HepG2 (cell line): ENCODE results near the gene NTPCR. TPM values are rescaled to one million over a fixed set of nuclear protein-coding genes. Genes with fewer than 3 reads are reported as not detected.
A peak's percentile ranks its signal among the peaks of the same experiment; 100 is the strongest.

Experiments used
- ATAC-seq: fragments of 200-7000 bp; cut with Tn5 transposase; 3 replicates; pipeline ENCODE4 v1.9.1; 2020; ENCODE audit warnings: mild to moderate bottlenecking, moderate library complexity
- BruUV-seq: library from RNA; stranded (reverse); fragments of 400-500 nt; replicated peaks from 2 replicates; lab custom pipeline; 2021; lab: Mats Ljungman, UMichigan
- CTCF ChIA-PET: fragments of 300-600 bp; formaldehyde crosslinking; extraction: SDS; loops from one replicate; lab custom pipeline; 2021; ENCODE audit warnings: low total read pairs, inconsistent platforms, low intra/inter-chr PET ratio; lab: Yijun Ruan, JAX
- POLR2A ChIA-PET: fragments of 350-600 bp; sonication (Branson Sonifier 250); formaldehyde crosslinking; loops from one replicate; lab custom pipeline; 2020; ENCODE audit warnings: antibody characterized with exemption, inconsistent platforms; lab: Yijun Ruan, JAX
- DNase-seq: peaks from one replicate; pipeline ENCODE4 v3.0.0-alpha.2; 2015; ENCODE audit warnings: low spot score
- FAIRE-seq: peaks from 3 replicates; lab custom pipeline; 2011; peaks lifted over from hg19 to GRCh38; lab: Jason Lieb, UNC
- H2AFZ ChIP-seq: one replicate; pipeline ENCODE4 v1.6.1; 2011; ENCODE audit warnings: low read length, inconsistent platforms
- H3K27ac ChIP-seq: fragments of 300-600 bp; 3 replicates; pipeline ENCODE4 v1.8.0; 2011; ENCODE audit warnings: mixed run types, mild to moderate bottlenecking, mixed read lengths, low read length, inconsistent platforms; ENCODE audit not compliant: insufficient read depth; ENCODE audit errors: extremely low read length
- H3K27me3 ChIP-seq, 2 experiments: fragments of 200-600 bp in 1 of 2; 2 replicates in 1 of 2; 3 replicates in 1 of 2; pipeline versions ENCODE4 v1.6.0 to v1.8.0; 2011; ENCODE audit warnings: low read length in 2 of 2, mild to moderate bottlenecking in 2 of 2, moderate library complexity in 2 of 2, inconsistent platforms in 1 of 2; ENCODE audit not compliant: insufficient read depth in 2 of 2, control insufficient read depth in 1 of 2
- H3K36me3 ChIP-seq, 2 experiments: fragments of 200-600 bp in 1 of 2; replicated peaks in 1 of 2; 2 replicates in 1 of 2; 3 replicates in 1 of 2; pipeline versions ENCODE4 v1.5.1 to v1.8.0; 2011; ENCODE audit warnings: low read length in 2 of 2, inconsistent platforms in 1 of 2; ENCODE audit not compliant: insufficient read depth in 2 of 2, control insufficient read depth in 1 of 2
- H3K4me1 ChIP-seq: 2 replicates; pipeline ENCODE4 v1.5.1; 2012; ENCODE audit warnings: low read length, inconsistent platforms; ENCODE audit not compliant: insufficient read depth
- H3K4me2 ChIP-seq: 2 replicates; pipeline ENCODE4 v1.6.0; 2011; ENCODE audit warnings: low read depth, low read length, inconsistent platforms
- H3K4me3 ChIP-seq, 3 experiments: fragments of 200-600 bp in 1 of 3; sonication (generic), shearing (Covaris generic) in 1 of 3; replicated peaks in 1 of 3; 2 replicates each; pipeline ENCODE4 v1.5.1; 2011 to 2016; ENCODE audit warnings: low read length in 3 of 3, inconsistent platforms in 2 of 3, low read depth in 2 of 3, mild to moderate bottlenecking in 2 of 3, control low read depth in 1 of 3, mixed read lengths in 1 of 3; ENCODE audit not compliant: insufficient read depth in 1 of 3
- H3K79me2 ChIP-seq: one replicate; pipeline ENCODE4 v1.6.1; 2011; ENCODE audit warnings: low read length, inconsistent platforms; ENCODE audit not compliant: insufficient read depth
- H3K9ac ChIP-seq: 2 replicates; pipeline ENCODE4 v1.6.0; 2011; ENCODE audit warnings: mild to moderate bottlenecking, low read depth, low read length, inconsistent platforms; ENCODE audit not compliant: insufficient read depth
- H3K9me3 ChIP-seq: 2 replicates; pipeline ENCODE4 v1.5.1; 2012; ENCODE audit warnings: mild to moderate bottlenecking, low read length
- H4K20me1 ChIP-seq: 2 replicates; pipeline ENCODE4 v1.6.0; 2011; ENCODE audit warnings: inconsistent platforms, mild to moderate bottlenecking, low read length, moderate library complexity; ENCODE audit not compliant: insufficient read depth
- E2F1 ChIP-seq: sonication (generic); formaldehyde crosslinking; IDR thresholded peaks from 2 replicates; pipeline ENCODE4 v1.5.0; 2020; ENCODE audit warnings: missing genetic modification reagents
- HNF4G ChIP-seq, 2 experiments: sonication (generic) in 1 of 2; formaldehyde crosslinking in 1 of 2; IDR thresholded peaks; 2 replicates each; pipeline versions ENCODE4 v1.4.0 to v1.6.1; 2011 to 2020; ENCODE audit warnings: borderline replicate concordance in 2 of 2, low read depth in 2 of 2, mild to moderate bottlenecking in 2 of 2, low read length in 1 of 2, missing genetic modification reagents in 1 of 2, moderate library complexity in 1 of 2
- MTF2 ChIP-seq: sonication (generic); formaldehyde crosslinking; IDR thresholded peaks from 2 replicates; pipeline ENCODE4 v1.5.0; 2020; ENCODE audit warnings: missing genetic modification reagents, borderline replicate concordance
- NR2F1 ChIP-seq, 2 experiments: fragments of 450-650 bp in 1 of 2; formaldehyde crosslinking in 1 of 2; IDR thresholded peaks; 2 replicates each; pipeline versions ENCODE4 v1.5.0 to v1.6.1; 2016 to 2020; ENCODE audit warnings: mild to moderate bottlenecking in 1 of 2, missing compliant biosample characterization in 1 of 2, missing genetic modification reagents in 1 of 2, moderate library complexity in 1 of 2
- SMAD9 ChIP-seq: sonication (generic); formaldehyde crosslinking; IDR thresholded peaks from 2 replicates; pipeline ENCODE4 v1.5.1; 2020; ENCODE audit warnings: mild to moderate bottlenecking, missing genetic modification reagents
- TBP ChIP-seq: sonication (generic); formaldehyde crosslinking; IDR thresholded peaks from 2 replicates; pipeline ENCODE4 v1.5.0; 2020; ENCODE audit warnings: missing genetic modification reagents
- ZNF317 ChIP-seq: sonication (generic); formaldehyde crosslinking; IDR thresholded peaks from 2 replicates; pipeline ENCODE4 v1.5.0; 2020; ENCODE audit warnings: mild to moderate bottlenecking, missing genetic modification reagents
- WGBS: methylation state at CpG from one replicate; pipeline ENCODE4 v1.1.6; 2017; ENCODE audit warnings: low lambda C conversion rate; 5-methylcytosine and 5-hydroxymethylcytosine counted together
- in situ Hi-C: cut with HindIII; loops from 2 replicates; pipeline ENCODE4 v1.10.0; 2017; ENCODE audit warnings: low pct_unique_long_range_greater_than_20kb; ENCODE audit not compliant: extremely low pct_ligation_motif_present
- intact Hi-C: fragments of 100-400 bp; cut with micrococcal nuclease; formaldehyde crosslinking; loops from one replicate; pipeline ENCODE4 v1.10.0; 2022; ENCODE audit not compliant: unreplicated experiment
- polyA plus RNA-seq, 8 experiments: library from polyadenylated mRNA; depleted of rRNA in 3 of 8; stranded (reverse) in 7 of 8; unstranded in 1 of 8; fragments of >200 nt; fragmentation: Illumina TruSeq in 4 of 8; extraction: Trizol in 4 of 8; gene quantifications; 2 replicates each; pipeline versions ENCODE4 v1.2.1 to v1.2.3, GENCODE V29; 2011 to 2016; ENCODE audit warnings: low read depth in 4 of 8, missing spikeins in 1 of 8, mixed read lengths in 1 of 8; ENCODE audit not compliant: insufficient read depth in 1 of 8
- total RNA-seq, 5 experiments: library from RNA; depleted of rRNA; stranded (reverse); fragments of >200 nt; fragmentation: Illumina TruSeq; extraction: Trizol; gene quantifications; 2 replicates each; pipeline ENCODE4 v1.2.3, GENCODE V29; 2016; ENCODE audit warnings: low read depth in 1 of 5

The NTPCR gene
- total and polyA plus RNA-seq, 2 of the 13 experiments (the other 11 are each of a cell fraction or from before 2014, with no cell fraction given) = 11.7 to 47.0 TPM

- no peak for TF ChIP-seq NR2F1 (CRISPR knock-in tag; IDR thresholded peaks at IDR 0.05)
- TF ChIP-seq TBP (CRISPR knock-in tag) = no peak
- TF ChIP-seq HNF4G (IDR thresholded peaks at IDR 0.05; ENCODE audit: borderline replicate concordance, low read depth, low read length) = no peak
- no peak for TF ChIP-seq HNF4G (CRISPR knock-in tag; IDR thresholded peaks at IDR 0.05; ENCODE audit: borderline replicate concordance, low read depth)
- no peak for TF ChIP-seq MTF2 (CRISPR knock-in tag)
- TF ChIP-seq E2F1 (CRISPR knock-in tag) = no peak
Measured at GRCh38 chr1:232970508-232970907, 20.1 kb downstream of the NTPCR start (continued).

GRCh38 chr1:232973652-232974611, 23.5 kb downstream of the NTPCR start:
- ChIA-PET POLR2A (no interaction called here), CTCF (no interaction called here)
- H4K20me1 ChIP-seq = no peaks in the 10 kb centered on the region
- H3K4me3 ChIP-seq = no peak overlapping the region
- no peaks in the 10 kb centered on the region for H3K27me3 ChIP-seq
- peaks cover 15% of the 10 kb centered on the region; the same call in 1 of the 2 replicates for H3K9me3 ChIP-seq
- ATAC-seq (no peak), FAIRE-seq (no peak), DNase-seq (no peak)
- H3K4me2 ChIP-seq = no peak overlapping the region
- H3K27ac ChIP-seq = no peak overlapping the region
- no peaks in the 10 kb centered on the region for H3K4me1 ChIP-seq
- H3K9ac ChIP-seq = no peak overlapping the region
- TF ChIP-seq ZNF317 (CRISPR knock-in tag) (peak; percentile 99), SMAD9 (CRISPR knock-in tag) (no peak)
- H3K79me2 ChIP-seq = no peaks in the 10 kb centered on the region
- TSS peak; percentile 17 for BruUV-seq
- intact Hi-C loops = no loop called here
- WGBS = 90% methylated on average over 2 of the region's 2 CpGs
- peaks cover 19 to 63% of the 10 kb centered on the region in 2 experiments for H3K36me3 ChIP-seq
- H2AFZ ChIP-seq = no peak overlapping the region
- in situ Hi-C loops = loop anchor here (25.0 kb wide), 1 partner anchor 1112 kb away; no protein-coding TSS in a partner anchor
